ENCODE data around the gene ZNF385D. TPM values are rescaled to one million over a fixed set of nuclear protein-coding genes. Genes with fewer than 3 reads are reported as not detected.

The ZNF385D gene
- total RNA-seq, 1 experiment from 2014 or later, result 0.28 TPM

DNA sequence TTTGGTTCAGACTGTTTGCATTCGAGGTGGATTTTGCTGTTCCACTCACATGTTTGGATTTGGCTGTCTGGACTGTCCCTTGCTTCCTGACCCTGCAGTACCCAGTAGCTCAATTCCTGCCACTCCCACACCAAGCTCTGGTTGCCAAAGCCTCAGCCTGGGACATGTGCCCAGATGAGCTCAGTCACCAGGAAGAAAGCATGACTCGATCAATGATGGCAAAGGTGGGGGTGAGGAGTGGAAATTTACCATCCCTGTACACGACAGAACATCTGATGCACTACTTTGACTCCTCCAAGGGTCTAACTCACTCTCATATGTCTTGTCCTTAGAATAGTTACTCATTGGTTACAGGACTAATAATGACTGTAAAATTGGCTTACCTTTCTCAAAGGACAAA, 45.2 kb downstream of the ZNF385D start:
- peak overlapping the region; percentile 29; the same call in 1 of the 2 replicates for H2AFZ ChIP-seq
- POLR2A ChIA-PET (ENCODE audit: unreplicated experiment), result no interaction called here
- peak; percentile 3 to 43 for DNase-seq

DNA sequence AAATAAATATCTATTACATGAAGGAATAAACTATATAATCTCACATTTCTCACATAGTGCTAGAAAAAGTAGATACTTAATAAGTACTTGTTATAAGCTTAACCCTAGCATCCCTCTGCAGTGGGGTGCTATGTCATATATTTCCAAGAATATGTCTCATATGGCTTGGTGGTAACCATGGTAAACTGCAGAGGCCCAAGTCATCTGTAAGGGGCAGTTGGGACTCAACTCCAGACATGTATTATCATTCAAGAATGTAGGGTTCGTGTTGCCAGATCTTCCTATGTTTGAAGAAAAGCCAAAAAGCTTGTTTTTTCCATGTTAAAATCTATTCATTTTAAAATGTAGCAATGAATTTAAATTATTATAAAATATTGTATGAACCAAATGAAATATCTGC, 46.2 kb downstream of the ZNF385D start:
- Histone ChIP-seq H3K9me3 (ENCODE audit: insufficient read depth, low read depth) (no peaks in the 10 kb centered on the region), H3K4me2 (no peak overlapping the region), H3K36me3 (ENCODE audit: low read depth) (no peaks in the 10 kb centered on the region), H3F3A (ENCODE audit: insufficient read depth, low read depth) (no peaks in the 10 kb centered on the region), H3K9me2 (ENCODE audit: insufficient read depth) (no peaks in the 10 kb centered on the region), H4K20me1 (ENCODE audit: insufficient read depth) (no peaks in the 10 kb centered on the region), H3K4me1 (replicated peaks; ENCODE audit: insufficient read depth) (0 out of 2 replicates have a peak, but pooled peaks cover 6% of the 10 kb centered on the region), H3K27me3 (ENCODE audit: insufficient read depth, low read depth) (no peaks in the 10 kb centered on the region), H3K4me3 (no peak overlapping the region), H2AFZ (no peak overlapping the region), H3K79me2 (ENCODE audit: low read depth) (no peaks in the 10 kb centered on the region), H3K27ac (no peak overlapping the region)
- TF ChIP-seq EZH2 (IDR thresholded peaks at IDR 0.05; ENCODE audit: low read depth), result no peak
- TF ChIP-seq, protein P1, sequence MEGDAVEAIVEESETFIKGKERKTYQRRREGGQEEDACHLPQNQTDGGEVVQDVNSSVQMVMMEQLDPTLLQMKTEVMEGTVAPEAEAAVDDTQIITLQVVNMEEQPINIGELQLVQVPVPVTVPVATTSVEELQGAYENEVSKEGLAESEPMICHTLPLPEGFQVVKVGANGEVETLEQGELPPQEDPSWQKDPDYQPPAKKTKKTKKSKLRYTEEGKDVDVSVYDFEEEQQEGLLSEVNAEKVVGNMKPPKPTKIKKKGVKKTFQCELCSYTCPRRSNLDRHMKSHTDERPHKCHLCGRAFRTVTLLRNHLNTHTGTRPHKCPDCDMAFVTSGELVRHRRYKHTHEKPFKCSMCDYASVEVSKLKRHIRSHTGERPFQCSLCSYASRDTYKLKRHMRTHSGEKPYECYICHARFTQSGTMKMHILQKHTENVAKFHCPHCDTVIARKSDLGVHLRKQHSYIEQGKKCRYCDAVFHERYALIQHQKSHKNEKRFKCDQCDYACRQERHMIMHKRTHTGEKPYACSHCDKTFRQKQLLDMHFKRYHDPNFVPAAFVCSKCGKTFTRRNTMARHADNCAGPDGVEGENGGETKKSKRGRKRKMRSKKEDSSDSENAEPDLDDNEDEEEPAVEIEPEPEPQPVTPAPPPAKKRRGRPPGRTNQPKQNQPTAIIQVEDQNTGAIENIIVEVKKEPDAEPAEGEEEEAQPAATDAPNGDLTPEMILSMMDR (conservative IDR thresholded peaks at IDR 0.05), result no peak
- POLR2A ChIA-PET (ENCODE audit: unreplicated experiment), result no interaction called here
- no peak for DNase-seq
- BruUV-seq (replicated peaks), result no TSS peak
- CTCF ChIA-PET, result no interaction called here
- intact Hi-C loops (cut with micrococcal nuclease; ENCODE audit: unreplicated experiment), result no loop called here

More for the DNA sequence above, 45.2 kb downstream of the ZNF385D start:
- no peaks in the 10 kb centered on the region for H3F3A ChIP-seq (ENCODE audit: insufficient read depth, low read depth)
- H3K27me3 ChIP-seq (ENCODE audit: insufficient read depth, low read depth), result no peaks in the 10 kb centered on the region
- H3K79me2 ChIP-seq (ENCODE audit: low read depth), result no peaks in the 10 kb centered on the region
- H3K36me3 ChIP-seq (ENCODE audit: low read depth), result no peaks in the 10 kb centered on the region
- H3K4me3 ChIP-seq, result no peak overlapping the region
- 0 out of 2 replicates have a peak, but pooled peaks cover 6% of the 10 kb centered on the region for H3K4me1 ChIP-seq (replicated peaks; ENCODE audit: insufficient read depth)
- intact Hi-C loops (cut with micrococcal nuclease; ENCODE audit: unreplicated experiment), result no loop called here
- no peaks in the 10 kb centered on the region for H3K9me3 ChIP-seq (ENCODE audit: insufficient read depth, low read depth)
- H3K27ac ChIP-seq, result no peak overlapping the region
- CTCF ChIA-PET, result no interaction called here
- H3K9me2 ChIP-seq (ENCODE audit: insufficient read depth), result no peaks in the 10 kb centered on the region
- H3K4me2 ChIP-seq, result no peak overlapping the region
- no peaks in the 10 kb centered on the region for H4K20me1 ChIP-seq (ENCODE audit: insufficient read depth)
- TF ChIP-seq, protein P1 (conservative IDR thresholded peaks at IDR 0.05), result no peak
- TF ChIP-seq EZH2 (IDR thresholded peaks at IDR 0.05; ENCODE audit: low read depth), result no peak
- no TSS peak for BruUV-seq (replicated peaks)

- no peaks in the 10 kb centered on the region for H3F3A ChIP-seq (ENCODE audit: insufficient read depth, low read depth)
- TF ChIP-seq, protein P1 (conservative IDR thresholded peaks at IDR 0.05), result no peak
- TF ChIP-seq EZH2 (IDR thresholded peaks at IDR 0.05; ENCODE audit: low read depth), result no peak
- no peaks in the 10 kb centered on the region for H3K79me2 ChIP-seq (ENCODE audit: low read depth)
- H4K20me1 ChIP-seq (ENCODE audit: insufficient read depth), result no peaks in the 10 kb centered on the region
- H2AFZ ChIP-seq, result no peak overlapping the region
- H3K9me2 ChIP-seq (ENCODE audit: insufficient read depth), result no peaks in the 10 kb centered on the region
- H3K36me3 ChIP-seq (ENCODE audit: low read depth), result no peaks in the 10 kb centered on the region
- no TSS peak for BruUV-seq (replicated peaks)
- H3K4me2 ChIP-seq, result no peak overlapping the region
- H3K27me3 ChIP-seq (ENCODE audit: insufficient read depth, low read depth), result no peaks in the 10 kb centered on the region
- no peak for DNase-seq
- intact Hi-C loops (cut with micrococcal nuclease; ENCODE audit: unreplicated experiment), result no loop called here
- no peak overlapping the region for H3K4me3 ChIP-seq
- no peak overlapping the region for H3K27ac ChIP-seq
- no peaks in the 10 kb centered on the region for H3K9me3 ChIP-seq (ENCODE audit: insufficient read depth, low read depth)
- ChIA-PET CTCF (no interaction called here), POLR2A (ENCODE audit: unreplicated experiment) (no interaction called here)
- H3K4me1 ChIP-seq (replicated peaks; ENCODE audit: insufficient read depth), result 0 out of 2 replicates have a peak, but pooled peaks cover 6% of the 10 kb centered on the region
These were observed 47.7 kb downstream of the ZNF385D start for GRCh38 chr3:21703291-21703690.

Measured in PC-9 (cell line).